GM12878 (cell line): ENCODE results near the gene DRP2. TPM values are rescaled to one million over a fixed set of nuclear protein-coding genes. Genes with fewer than 3 reads are reported as not detected.

Source experiments
- ATAC-seq: fragments of 200-7000 bp; cut with Tn5 transposase; 3 replicates; pipeline ENCODE4 v1.9.1; 2020; ENCODE audit warnings: mild to moderate bottlenecking, moderate library complexity
- BruUV-seq: library from RNA; stranded (reverse); fragments of 400-500 nt; replicated peaks from 2 replicates; lab custom pipeline; 2021; lab: Mats Ljungman, UMichigan
- CTCF ChIA-PET: fragments of 300-600 bp; sonication (Branson Sonifier 250); formaldehyde crosslinking; extraction: SDS; loops from one replicate; lab custom pipeline; 2021; ENCODE audit warnings: inconsistent platforms; lab: Yijun Ruan, JAX
- POLR2A ChIA-PET: fragments of 350-600 bp; formaldehyde crosslinking; extraction: SDS; loops from one replicate; lab custom pipeline; 2021; ENCODE audit warnings: inconsistent platforms; lab: Charles Lee
- RAD21 ChIA-PET: fragments of 300-600 bp; sonication (Branson Sonifier 250); formaldehyde crosslinking; loops from one replicate; lab custom pipeline; 2023; ENCODE audit warnings: antibody characterized with exemption; ENCODE audit not compliant: unreplicated experiment; lab: Charles Lee
- SMC1A ChIA-PET: fragments of 300-600 bp; sonication (Branson Sonifier 250); formaldehyde crosslinking; loops from one replicate; lab custom pipeline; 2023; ENCODE audit not compliant: unreplicated experiment, uncharacterized antibody; lab: Charles Lee
- DNase-seq: peaks from one replicate; pipeline ENCODE4 v3.0.0-alpha.2; 2011; ENCODE audit warnings: low read depth, low spot score
- FAIRE-seq: peaks from 3 replicates; lab custom pipeline; 2011; peaks lifted over from hg19 to GRCh38; lab: Jason Lieb, UNC
- H2AFZ ChIP-seq: 2 replicates; pipeline ENCODE4 v1.6.0; 2011; ENCODE audit warnings: low read depth, low read length, control low read depth; ENCODE audit not compliant: control insufficient read depth
- H3K27ac ChIP-seq: 2 replicates; pipeline ENCODE4 v1.5.1; 2011; ENCODE audit warnings: control low read depth; ENCODE audit not compliant: control insufficient read depth, insufficient read depth
- H3K27me3 ChIP-seq, 2 experiments: replicated peaks in 1 of 2; 2 replicates each; pipeline versions ENCODE4 v1.6.0 to v1.6.1; 2011; ENCODE audit warnings: low read length in 1 of 2; ENCODE audit not compliant: control insufficient read depth in 2 of 2, insufficient read depth in 2 of 2
- H3K36me3 ChIP-seq, 2 experiments: 2 replicates each; pipeline ENCODE4 v1.5.1; 2011; ENCODE audit warnings: low read length in 1 of 2; ENCODE audit not compliant: control insufficient read depth in 2 of 2, insufficient read depth in 2 of 2
- H3K4me1 ChIP-seq: 2 replicates; pipeline ENCODE4 v1.6.1; 2011; ENCODE audit warnings: mild to moderate bottlenecking, low read length, moderate library complexity, mixed read lengths; ENCODE audit not compliant: control insufficient read depth, insufficient read depth
- H3K4me2 ChIP-seq: 2 replicates; pipeline ENCODE4 v1.6.0; 2011; ENCODE audit warnings: control low read depth; ENCODE audit not compliant: control insufficient read depth, insufficient read depth
- H3K4me3 ChIP-seq: fragments of 200-600 bp; sonication (generic); 2 replicates; pipeline ENCODE4 v1.5.1; 2016
- H3K79me2 ChIP-seq: 2 replicates; pipeline ENCODE4 v1.6.0; 2011; ENCODE audit warnings: low read length; ENCODE audit not compliant: control insufficient read depth, insufficient read depth
- H3K9ac ChIP-seq: 2 replicates; pipeline ENCODE4 v1.8.0; 2011; ENCODE audit warnings: low read length, control low read depth, mixed read lengths; ENCODE audit not compliant: control insufficient read depth, insufficient read depth
- H3K9me3 ChIP-seq: replicated peaks from 3 replicates; pipeline ENCODE4 v1.5.1; 2011; ENCODE audit warnings: mild to moderate bottlenecking, low read length; ENCODE audit not compliant: control insufficient read depth, insufficient read depth
- H4K20me1 ChIP-seq: 2 replicates; pipeline ENCODE4 v1.6.0; 2011; ENCODE audit not compliant: control insufficient read depth, insufficient read depth
- DPF2 ChIP-seq: fragments of 450-650 bp; IDR thresholded peaks from 2 replicates; pipeline ENCODE4 v1.6.1; 2017; ENCODE audit warnings: mild to moderate bottlenecking
- IKZF1 ChIP-seq: fragments of 450-650 bp; conservative IDR thresholded peaks from 2 replicates; pipeline ENCODE4 v1.6.1; 2017; ENCODE audit warnings: antibody characterized with exemption, mild to moderate bottlenecking
- PAX5 ChIP-seq: IDR thresholded peaks from 2 replicates; pipeline ENCODE4 v1.6.1; 2011; ENCODE audit warnings: low read depth, low read length, borderline replicate concordance
- SMC3 ChIP-seq: IDR thresholded peaks from 2 replicates; pipeline ENCODE4 v1.6.1; 2011; ENCODE audit warnings: low read length, improper control_type of control experiment, borderline replicate concordance
- SRF ChIP-seq, 2 experiments: IDR thresholded peaks; 2 replicates each; pipeline ENCODE4 v1.6.1; 2011; ENCODE audit warnings: low read depth in 2 of 2, low read length in 2 of 2, mild to moderate bottlenecking in 1 of 2, moderate library complexity in 1 of 2
- WGBS: methylation state at CpG from one replicate; pipeline ENCODE4 v1.1.6; 2016; ENCODE audit warnings: low lambda C conversion rate; ENCODE audit not compliant: insufficient replicate concordance, insufficient coverage; ENCODE audit errors: missing lambda C conversion rate; 5-methylcytosine and 5-hydroxymethylcytosine counted together
- in situ Hi-C: fragments of 300-500 bp; cut with MboI; formaldehyde crosslinking; loops from 9 replicates; pipeline ENCODE4 v1.14.3; 2018; ENCODE audit warnings: mixed read lengths
- intact Hi-C: fragments of 100-400 bp; cut with micrococcal nuclease; formaldehyde crosslinking; loops from one replicate; pipeline ENCODE4 v1.14.2; 2022; ENCODE audit not compliant: unreplicated experiment
- polyA plus RNA-seq, 11 experiments: library from polyadenylated mRNA; depleted of rRNA in 4 of 11; unstranded in 6 of 11; stranded (reverse) in 5 of 11; fragments of >200 nt; fragmentation: Nextera tagmentation in 4 of 11; fragmentation: Illumina TruSeq in 1 of 11; extraction: Ambion mirVana in 4 of 11; extraction: Trizol in 1 of 11; gene quantifications; 1 replicate in 1 of 11; 2 replicates in 10 of 11; pipeline versions ENCODE4 v1.2.1 to v1.2.3, GENCODE V29; 2011 to 2016; ENCODE audit warnings: inconsistent platforms in 2 of 11, missing spikeins in 2 of 11, low read depth in 1 of 11
- total RNA-seq, 4 experiments: library from RNA; depleted of rRNA in 3 of 4; stranded (reverse); fragments of >200 nt in 3 of 4; fragmentation: Illumina TruSeq in 1 of 4; extraction: Trizol in 1 of 4; gene quantifications; 2 replicates each; pipeline versions ENCODE4 v1.2.1 to v1.2.3, GENCODE V29; 2013 to 2021

Gene DRP2
- total and polyA plus RNA-seq, 10 of the 15 experiments (the other 5 are each of a cell fraction or from before 2014, with no cell fraction given) = 0.02 to 0.37 (median 0.15) TPM; not detected in 1

DNA sequence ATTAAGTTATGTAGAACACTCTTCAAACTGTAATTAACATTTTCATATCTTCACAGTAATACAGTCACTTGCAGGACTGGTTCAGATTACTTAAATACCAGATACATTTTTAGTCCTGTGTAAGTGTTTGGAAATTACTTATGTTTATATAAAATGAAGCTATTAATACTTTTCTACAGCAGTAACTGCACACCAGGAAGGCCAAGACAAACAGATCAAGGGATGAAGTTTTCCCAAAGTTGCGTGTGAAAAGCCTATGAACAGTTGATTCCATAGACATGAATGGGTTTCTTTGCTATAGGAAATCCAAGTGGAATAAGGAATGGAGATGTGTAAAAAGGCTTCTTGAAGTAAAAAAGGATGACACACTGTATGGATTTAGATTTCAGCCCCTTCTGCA is 28.9 kb upstream of the DRP2 start:
- no peak overlapping the region for H3K9ac ChIP-seq
- ChIA-PET RAD21 (no interaction called here), CTCF (no interaction called here), POLR2A (no interaction called here), SMC1A (interaction anchor here (0.6 kb wide), 1 partner anchor 97 kb away, joined by 3 read pairs; no protein-coding TSS in a partner anchor)
- ATAC-seq = no peak
- H3K79me2 ChIP-seq = no peaks in the 10 kb centered on the region
- no peaks in the 10 kb centered on the region for H3K4me1 ChIP-seq
- no peak overlapping the region for H2AFZ ChIP-seq
- no peaks in the 10 kb centered on the region for H3K27me3 ChIP-seq
- no peak for FAIRE-seq
- no peak overlapping the region for H3K4me2 ChIP-seq
- no peaks in the 10 kb centered on the region for H3K36me3 ChIP-seq
- no peak overlapping the region for H3K27ac ChIP-seq
- intact Hi-C loops (no loop called here), in situ Hi-C loops (no loop called here)
- no TSS peak for BruUV-seq
- H4K20me1 ChIP-seq = no peaks in the 10 kb centered on the region
- TF ChIP-seq PAX5 = no peak
- TF ChIP-seq SMC3 = no peak
- TF ChIP-seq IKZF1 = no peak
- H3K9me3 ChIP-seq = no peaks in the 10 kb centered on the region
- no peak overlapping the region for H3K4me3 ChIP-seq
- no peak for DNase-seq
- WGBS = 60% methylated on average over 1 of the region's 1 CpG

DNA sequence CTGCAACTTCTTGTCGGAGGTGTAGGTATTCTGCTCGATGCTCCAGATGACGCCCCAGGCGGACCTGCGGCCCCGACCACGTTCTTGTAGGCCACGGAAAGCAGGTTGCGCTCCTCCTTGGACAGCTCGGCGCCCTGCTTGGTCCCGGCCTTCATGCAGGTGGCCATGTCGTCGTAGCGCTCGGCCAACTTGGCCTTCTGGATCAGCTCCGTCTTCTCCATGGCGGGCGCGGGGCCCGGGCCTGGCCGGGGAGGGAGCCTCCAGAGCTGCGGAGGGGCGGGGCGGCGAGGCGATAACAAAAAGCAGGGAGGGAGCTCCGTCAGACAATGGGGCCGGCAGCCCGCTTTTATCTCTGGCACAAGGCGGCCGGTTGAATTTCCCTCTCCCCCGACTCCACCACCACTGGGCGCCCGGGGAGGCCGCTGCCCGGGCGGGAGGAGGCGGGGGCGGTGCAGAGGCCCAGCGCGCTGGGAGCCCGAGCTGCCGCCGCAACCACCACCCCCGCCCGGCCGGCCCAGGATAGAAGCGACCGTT is 28.3 kb upstream of the DRP2 start:
- Histone ChIP-seq H3K36me3 (no peaks in the 10 kb centered on the region), H4K20me1 (no peaks in the 10 kb centered on the region), H3K4me2 (no peak overlapping the region), H2AFZ (no peak overlapping the region), H3K27me3 (no peaks in the 10 kb centered on the region), H3K4me1 (no peaks in the 10 kb centered on the region), H3K4me3 (no peak overlapping the region), H3K9ac (no peak overlapping the region), H3K9me3 (no peaks in the 10 kb centered on the region), H3K27ac (no peak overlapping the region), H3K79me2 (no peaks in the 10 kb centered on the region)
- RAD21 ChIA-PET = no interaction called here
- TF ChIP-seq SRF (IDR thresholded peaks at IDR 0.05; ENCODE audit: low read depth in 2 of 2, low read length in 2 of 2) = no peak
- no peak for TF ChIP-seq DPF2
- no TSS peak for BruUV-seq
- intact Hi-C loops (no loop called here), in situ Hi-C loops (no loop called here)
- CTCF ChIA-PET = interaction anchor here (0.9 kb wide), 1 partner anchor 10 kb away, joined by 3 read pairs; no protein-coding TSS in a partner anchor
- POLR2A ChIA-PET = no interaction called here
- WGBS = 49% methylated on average over 26 of the region's 50 CpGs
- SMC1A ChIA-PET = interaction anchor here (0.6 kb wide), 1 partner anchor 98 kb away, joined by 3 read pairs; no protein-coding TSS in a partner anchor
- ATAC-seq = no peak
- no peak for DNase-seq
- no peak for FAIRE-seq
